Lower leg skin (tissue), 3 donors: Measurements from ENCODE around the gene TUBG1.

Experiments
- CTCF ChIP-seq, 3 donors: fragments of 450-650 bp; IDR thresholded peaks; one replicate each; pipeline ENCODE4 v1.5.1; 2016; ENCODE audit warnings: antibody characterized with exemption in 3 of 3, mild to moderate bottlenecking in 3 of 3, moderate library complexity in 2 of 3
- POLR2A ChIP-seq, 2 donors: fragments of 450-650 bp; IDR thresholded peaks; one replicate each; pipeline ENCODE4 v1.6.1; 2016 to 2017; ENCODE audit warnings: antibody characterized with exemption in 2 of 2, mild to moderate bottlenecking in 1 of 2, moderate library complexity in 1 of 2

- no peak for TF ChIP-seq CTCF (IDR thresholded peaks at IDR 0.05)
- no peak for TF ChIP-seq POLR2A (IDR thresholded peaks at IDR 0.05)
Measured at GRCh38 chr17:42623271-42623670, 13.8 kb downstream of the TUBG1 start.
